Measurements from ENCODE around the gene ANKS1B.

ANKS1B gene

GRCh38 chr12:99108924-99109323 is 875.8 kb downstream of the ANKS1B start:
- intact Hi-C loops (cut with DNase I), result no loop called here

GRCh38 chr12:99099786-99100185 is 885.0 kb downstream of the ANKS1B start:
- intact Hi-C loops (cut with DNase I), result no loop called here

More at GRCh38 chr12:99108924-99109323, 875.8 kb downstream of the ANKS1B start:
- DNase-seq, result no peak

GRCh38 chr12:99097171-99097570 is 887.6 kb downstream of the ANKS1B start:
- no peak for DNase-seq
- intact Hi-C loops (cut with DNase I), result no loop called here

More at GRCh38 chr12:99099786-99100185, 885.0 kb downstream of the ANKS1B start:
- DNase-seq, result no peak

- intact Hi-C loops (cut with DNase I), result no loop called here
- no peak for DNase-seq
These were observed 891.6 kb downstream of the ANKS1B start for GRCh38 chr12:99093166-99093565.

- DNase-seq, result peak in 6 of 10 donors; percentile 17 to 82 (median 64)
- intact Hi-C loops (cut with DNase I), result no loop called here
These were observed 892.5 kb downstream of the ANKS1B start for GRCh38 chr12:99092100-99092851.

- no peak for DNase-seq
- intact Hi-C loops (cut with DNase I), result no loop called here
These were observed 897.5 kb downstream of the ANKS1B start for GRCh38 chr12:99087278-99087677.

GRCh38 chr12:99079811-99080210 is 904.9 kb downstream of the ANKS1B start:
- intact Hi-C loops (cut with DNase I), result no loop called here
- DNase-seq, result no peak

- no peak for DNase-seq
- intact Hi-C loops (cut with DNase I), result no loop called here
These were observed 915.6 kb downstream of the ANKS1B start for GRCh38 chr12:99068993-99069747.

GRCh38 chr12:99067171-99067785 is 917.5 kb downstream of the ANKS1B start:
- no peak for DNase-seq
- intact Hi-C loops (cut with DNase I), result no loop called here

GRCh38 chr12:99066726-99067125 is 918.0 kb downstream of the ANKS1B start:
- intact Hi-C loops (cut with DNase I), result no loop called here
- peak in 1 of 10 donors; percentile 67 for DNase-seq

GRCh38 chr12:99063182-99063581 is 921.6 kb downstream of the ANKS1B start:
- no peak for DNase-seq

GRCh38 chr12:99059824-99060511 is 924.8 kb downstream of the ANKS1B start:
- DNase-seq, result peak in 4 of 10 donors; percentile 36 to 91 (median 78)
- intact Hi-C loops (cut with DNase I), result no loop called here

More at GRCh38 chr12:99063182-99063581, 921.6 kb downstream of the ANKS1B start:
- intact Hi-C loops (cut with DNase I), result no loop called here

- intact Hi-C loops (cut with DNase I), result no loop called here
- DNase-seq, result no peak
These were observed 927.1 kb downstream of the ANKS1B start for GRCh38 chr12:99057670-99058069.

- DNase-seq, result no peak
- intact Hi-C loops (cut with DNase I), result no loop called here
These were observed 928.5 kb downstream of the ANKS1B start for GRCh38 chr12:99056186-99056585.

- DNase-seq, result no peak
These were observed 929.4 kb downstream of the ANKS1B start for GRCh38 chr12:99055299-99055698.

GRCh38 chr12:99054601-99055128 is 930.1 kb downstream of the ANKS1B start:
- DNase-seq, result no peak
- intact Hi-C loops (cut with DNase I), result no loop called here

More at GRCh38 chr12:99055299-99055698, 929.4 kb downstream of the ANKS1B start:
- intact Hi-C loops (cut with DNase I), result no loop called here

GRCh38 chr12:99053616-99054362 is 930.9 kb downstream of the ANKS1B start:
- DNase-seq, result no peak

GRCh38 chr12:99049774-99050173 is 935.0 kb downstream of the ANKS1B start:
- intact Hi-C loops (cut with DNase I), result no loop called here
- DNase-seq, result no peak

More at GRCh38 chr12:99053616-99054362, 930.9 kb downstream of the ANKS1B start:
- intact Hi-C loops (cut with DNase I), result no loop called here

GRCh38 chr12:99045158-99045557 is 939.6 kb downstream of the ANKS1B start:
- intact Hi-C loops (cut with DNase I), result no loop called here
- no peak for DNase-seq

All from posterior cingulate gyrus (tissue), 11 donors.